Activated naive CD8-positive, alpha-beta T cell (primary cell): ENCODE data around the gene MT1F.
"Not testable (repeated sequence)": the region's sequence is repeated elsewhere in the genome, so short reads cannot be mapped to it uniquely, and the experiment has no call there.

ENCODE experiments used
- H3K27ac Mint-ChIP-seq: one replicate; pipeline ENCODE4 v1.8.0; 2021; ENCODE audit warnings: mixed read lengths
- H3K27me3 Mint-ChIP-seq: one replicate; pipeline ENCODE4 v1.8.0; 2021; ENCODE audit warnings: mixed read lengths
- H3K36me3 Mint-ChIP-seq: one replicate; pipeline ENCODE4 v1.8.0; 2021; ENCODE audit warnings: mixed read lengths
- H3K4me1 Mint-ChIP-seq: one replicate; pipeline ENCODE4 v1.8.0; 2021; ENCODE audit warnings: low read depth, mixed read lengths
- H3K4me3 Mint-ChIP-seq: one replicate; pipeline ENCODE4 v1.8.0; 2021; ENCODE audit warnings: mild to moderate bottlenecking, mixed read lengths
- H3K9me3 Mint-ChIP-seq: one replicate; pipeline ENCODE4 v1.8.0; 2021; ENCODE audit warnings: low read depth, mixed read lengths

The MT1F gene

GRCh38 chr16:56647641-56648431, 9.9 kb upstream of the MT1F start:
- H3K4me3 Mint-ChIP-seq: no peak overlapping the region
- H3K27ac Mint-ChIP-seq: no peak overlapping the region
- no peaks in the 10 kb centered on the region for H3K27me3 Mint-ChIP-seq
- H3K4me1 Mint-ChIP-seq: peaks cover 15% of the 10 kb centered on the region
- H3K36me3 Mint-ChIP-seq: no peaks in the 10 kb centered on the region
- H3K9me3 Mint-ChIP-seq: no peaks in the 10 kb centered on the region

GRCh38 chr16:56649271-56649670, 8.5 kb upstream of the MT1F start:
- H3K27ac Mint-ChIP-seq: no peak overlapping the region
- H3K9me3 Mint-ChIP-seq: no peaks in the 10 kb centered on the region
- no peak overlapping the region for H3K4me3 Mint-ChIP-seq
- peaks cover 3% of the 10 kb centered on the region for H3K4me1 Mint-ChIP-seq
- H3K36me3 Mint-ChIP-seq: no peaks in the 10 kb centered on the region
- H3K27me3 Mint-ChIP-seq: no peaks in the 10 kb centered on the region

- Mint-ChIP-seq H3K4me1 (no peaks in the 10 kb centered on the region), H3K27me3 (no peaks in the 10 kb centered on the region), H3K27ac (no peak overlapping the region), H3K9me3 (no peaks in the 10 kb centered on the region), H3K36me3 (no peaks in the 10 kb centered on the region), H3K4me3 (no peak overlapping the region)
These were observed 7.9 kb upstream of the MT1F start for GRCh38 chr16:56649820-56650219.

- Mint-ChIP-seq H3K9me3 (no peaks in the 10 kb centered on the region), H3K27ac (no peak within 1 kb of the TSS), H3K4me1 (no peaks in the 10 kb centered on the region), H3K36me3 (no peaks in the 10 kb centered on the region), H3K4me3 (no peak within 1 kb of the TSS), H3K27me3 (no peaks in the 10 kb centered on the region)
These were observed 6.2 kb upstream of the MT1F start, which contains the start of gene MT1B for GRCh38 chr16:56651586-56651985. MT1B (plus strand) TSS chr16:56651886; CDS start chr16:56651954, 68 bp downstream.

- Mint-ChIP-seq H3K4me1 (peaks cover 4% of the 10 kb centered on the region), H3K27me3 (no peaks in the 10 kb centered on the region), H3K27ac (no peak overlapping the region), H3K4me3 (no peak overlapping the region), H3K9me3 (no peaks in the 10 kb centered on the region), H3K36me3 (no peaks in the 10 kb centered on the region)
These were observed 5.2 kb upstream of the MT1F start for GRCh38 chr16:56652600-56652999.

GRCh38 chr16:56653218-56653617, 4.5 kb upstream of the MT1F start:
- Mint-ChIP-seq H3K36me3 (no peaks in the 10 kb centered on the region), H3K27me3 (no peaks in the 10 kb centered on the region), H3K9me3 (no peaks in the 10 kb centered on the region), H3K4me1 (peaks cover 8% of the 10 kb centered on the region), H3K4me3 (no peak overlapping the region), H3K27ac (no peak overlapping the region)

GRCh38 chr16:56658327-56658875, 642 bp downstream of the MT1F start:
- peak overlapping the region; percentile 86 for H3K27ac Mint-ChIP-seq
- H3K9me3 Mint-ChIP-seq: no peaks in the 10 kb centered on the region
- peaks cover 3% of the 10 kb centered on the region for H3K36me3 Mint-ChIP-seq
- no peaks in the 10 kb centered on the region for H3K27me3 Mint-ChIP-seq
- peak overlapping the region; percentile 96 for H3K4me3 Mint-ChIP-seq
- peaks cover 42% of the 10 kb centered on the region for H3K4me1 Mint-ChIP-seq

GRCh38 chr16:56662357-56663354, 4.9 kb downstream of the MT1F start:
- Mint-ChIP-seq H3K27ac (peak overlapping the region; percentile 91), H3K4me3 (peak overlapping the region; percentile 88), H3K4me1 (peaks cover 42% of the 10 kb centered on the region)

GRCh38 chr16:56664506-56664905, 6.7 kb downstream of the MT1F start:
- Mint-ChIP-seq H3K9me3 (no peaks in the 10 kb centered on the region), H3K4me3 (no peak overlapping the region), H3K27ac (no peak overlapping the region), H3K36me3 (peaks cover 12% of the 10 kb centered on the region), H3K27me3 (peaks cover 15% of the 10 kb centered on the region), H3K4me1 (peaks cover 41% of the 10 kb centered on the region)

More at GRCh38 chr16:56662357-56663354, 4.9 kb downstream of the MT1F start:
- Mint-ChIP-seq H3K36me3 (peaks cover 8% of the 10 kb centered on the region), H3K9me3 (no peaks in the 10 kb centered on the region), H3K27me3 (peaks cover 4% of the 10 kb centered on the region)

GRCh38 chr16:56665286-56666261, 7.8 kb downstream of the MT1F start:
- not testable (repeated sequence) for H3K4me3 Mint-ChIP-seq, H3K27ac Mint-ChIP-seq, H3K9me3 Mint-ChIP-seq
- H3K4me1 Mint-ChIP-seq: peaks cover 41% of the 10 kb centered on the region
- H3K27me3 Mint-ChIP-seq: peaks cover 19% of the 10 kb centered on the region
- peaks cover 12% of the 10 kb centered on the region for H3K36me3 Mint-ChIP-seq

- Mint-ChIP-seq H3K36me3 (peaks cover 12% of the 10 kb centered on the region), H3K27ac (no peak within 1 kb of the TSS), H3K4me3 (peak within 1 kb of the TSS; percentile 63), H3K4me1 (peaks cover 24% of the 10 kb centered on the region), H3K27me3 (peaks cover 23% of the 10 kb centered on the region), H3K9me3 (no peaks in the 10 kb centered on the region)
These were observed 10.1 kb downstream of the MT1F start, which contains the start of gene MT1G for GRCh38 chr16:56667581-56668571. MT1G (minus strand) TSS chr16:56668065; CDS start chr16:56667993, 72 bp downstream.

- H3K9me3 Mint-ChIP-seq: no peaks in the 10 kb centered on the region
- peaks cover 23% of the 10 kb centered on the region for H3K27me3 Mint-ChIP-seq
- peaks cover 12% of the 10 kb centered on the region for H3K36me3 Mint-ChIP-seq
- peak within 1 kb of the TSS; percentile 46 for H3K4me3 Mint-ChIP-seq
- peaks cover 22% of the 10 kb centered on the region for H3K4me1 Mint-ChIP-seq
- no peak within 1 kb of the TSS for H3K27ac Mint-ChIP-seq
These were observed 11.5 kb downstream of the MT1F start, which contains the start of gene MT1H for GRCh38 chr16:56669005-56669839. MT1H (plus strand) TSS chr16:56669814; CDS start chr16:56669885, 71 bp downstream.
